ENCODE results near the gene CATSPER3. TPM values are rescaled to one million over a fixed set of nuclear protein-coding genes. Genes with fewer than 3 reads are reported as not detected.

The CATSPER3 gene
- total RNA-seq (2014; rRNA removed; shearing (Covaris generic)): 0.06 TPM in 1 of 2 replicates, not detected in the other

DNA sequence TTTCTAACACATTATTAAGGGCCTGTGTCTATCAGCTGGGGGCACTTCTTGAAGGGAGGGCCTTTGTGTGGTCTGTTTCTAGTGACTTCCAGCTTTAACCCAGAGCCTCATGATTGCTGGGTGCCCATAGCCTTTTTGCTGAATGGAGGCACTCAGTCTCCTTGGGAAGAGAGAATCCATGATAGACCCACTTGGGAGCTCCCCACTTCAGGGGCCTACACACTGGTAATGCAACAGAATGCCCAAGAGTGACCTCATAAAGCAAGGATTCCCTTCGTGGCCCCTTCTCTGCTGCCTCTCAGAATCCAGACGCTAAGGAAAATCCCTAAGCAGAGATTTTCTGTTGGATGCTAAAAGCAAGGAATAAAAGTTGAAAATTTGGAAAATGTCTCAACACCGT lies at the start of gene CATSPER3:
Gene CATSPER3, plus strand, starts transcription at position 301 of the 400 bp plus-strand sequence. Its CDS starts 85 bp downstream, at position 386.
- DNase-seq (ENCODE audit: low read depth): no peak

DNA sequence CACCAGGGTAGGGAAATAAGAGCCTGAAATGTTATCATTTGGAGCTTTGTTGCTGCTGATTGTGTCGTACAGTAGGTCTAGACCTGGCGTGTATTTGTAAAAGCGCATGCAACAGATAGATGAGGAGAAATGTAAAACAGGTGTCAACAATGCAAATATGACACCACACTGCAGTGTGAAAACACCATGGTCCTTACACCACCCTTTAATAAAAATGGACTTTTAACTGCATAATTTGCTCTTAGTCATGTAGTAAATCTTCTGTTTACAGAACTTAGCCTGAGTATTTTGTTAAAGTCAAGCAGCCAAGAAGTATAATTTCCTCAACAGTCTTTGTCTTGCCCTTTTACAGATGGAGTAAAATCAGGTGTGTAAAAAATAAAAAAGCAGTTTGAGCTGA lies 48.8 kb upstream of the CATSPER3 start:
- DNase-seq (ENCODE audit: low read depth): no peak

DNA sequence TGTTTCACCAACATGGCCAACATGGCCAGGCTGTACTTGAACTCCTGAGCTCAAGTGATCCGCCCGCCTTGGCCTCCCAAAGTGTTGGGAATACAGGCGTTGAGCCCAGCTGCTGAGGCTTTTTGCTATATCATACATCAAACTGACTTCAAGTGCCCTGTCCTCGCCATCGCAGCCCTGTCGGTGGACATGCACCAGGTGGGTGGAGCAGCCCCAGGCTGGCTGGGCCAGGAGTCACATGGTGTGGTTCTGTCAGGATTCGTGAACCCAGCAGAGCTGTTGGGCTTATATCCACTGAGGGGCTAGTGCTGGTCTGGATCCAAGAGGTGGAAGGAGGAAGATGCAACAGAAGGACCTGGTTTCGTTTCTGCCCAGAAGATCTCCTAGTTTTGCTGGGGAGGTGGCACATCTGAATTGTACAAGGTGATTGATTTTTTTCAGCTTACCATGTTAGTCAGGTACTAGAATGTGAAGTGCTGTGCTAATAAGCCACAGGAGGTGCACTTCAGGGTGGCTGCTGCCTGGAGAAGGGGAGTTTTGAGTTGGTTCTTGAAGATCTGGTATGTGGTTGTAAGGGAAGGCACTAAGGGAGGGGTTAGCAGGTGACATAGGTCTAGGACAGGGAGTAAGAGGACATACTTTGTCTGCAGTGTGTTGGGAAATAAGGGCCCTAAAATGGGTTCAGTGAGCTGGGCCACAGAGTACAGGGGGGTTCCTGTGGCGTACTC lies 46.7 kb upstream of the CATSPER3 start:
- no peak for DNase-seq (ENCODE audit: low read depth)

DNA sequence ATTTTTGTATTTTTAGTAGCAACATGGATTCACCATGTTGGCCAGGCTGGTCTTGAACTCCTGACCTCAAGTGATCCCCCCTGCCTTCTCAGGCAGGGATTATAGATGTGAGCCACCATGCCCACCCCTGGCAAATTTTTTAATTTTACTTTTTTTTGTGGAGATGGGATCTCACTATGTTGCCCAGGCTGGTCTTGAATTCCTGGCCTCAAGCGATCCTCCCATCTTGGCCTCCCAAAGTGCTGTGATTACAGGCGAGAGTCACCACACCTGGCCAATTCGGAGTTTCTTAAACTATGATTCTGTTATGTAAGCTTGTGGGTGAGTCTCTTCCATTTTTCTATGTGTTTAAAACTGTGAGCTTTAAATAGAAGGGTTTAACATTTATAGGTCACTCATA lies 35.2 kb upstream of the CATSPER3 start:
- DNase-seq (ENCODE audit: low read depth): no peak

DNA sequence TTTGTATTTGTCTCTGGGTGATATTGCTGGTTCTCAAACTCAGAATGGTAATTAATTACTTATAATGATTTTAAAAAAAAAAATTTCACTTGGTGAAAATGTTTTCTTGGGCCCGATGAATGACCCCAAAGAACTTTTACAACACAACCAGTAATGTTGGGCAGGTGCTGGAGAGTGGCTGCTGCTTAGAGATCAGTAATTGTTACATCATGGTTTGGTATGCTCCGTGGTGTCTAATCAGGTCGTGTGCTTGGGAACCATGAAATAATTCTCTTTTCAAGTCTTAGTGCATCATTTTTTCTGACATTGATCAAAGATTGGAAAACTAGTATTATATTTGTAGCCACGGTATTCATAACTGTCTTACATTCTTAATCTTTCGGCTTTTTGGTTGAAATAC lies 33.5 kb upstream of the CATSPER3 start:
- DNase-seq (ENCODE audit: low read depth): no peak

DNA sequence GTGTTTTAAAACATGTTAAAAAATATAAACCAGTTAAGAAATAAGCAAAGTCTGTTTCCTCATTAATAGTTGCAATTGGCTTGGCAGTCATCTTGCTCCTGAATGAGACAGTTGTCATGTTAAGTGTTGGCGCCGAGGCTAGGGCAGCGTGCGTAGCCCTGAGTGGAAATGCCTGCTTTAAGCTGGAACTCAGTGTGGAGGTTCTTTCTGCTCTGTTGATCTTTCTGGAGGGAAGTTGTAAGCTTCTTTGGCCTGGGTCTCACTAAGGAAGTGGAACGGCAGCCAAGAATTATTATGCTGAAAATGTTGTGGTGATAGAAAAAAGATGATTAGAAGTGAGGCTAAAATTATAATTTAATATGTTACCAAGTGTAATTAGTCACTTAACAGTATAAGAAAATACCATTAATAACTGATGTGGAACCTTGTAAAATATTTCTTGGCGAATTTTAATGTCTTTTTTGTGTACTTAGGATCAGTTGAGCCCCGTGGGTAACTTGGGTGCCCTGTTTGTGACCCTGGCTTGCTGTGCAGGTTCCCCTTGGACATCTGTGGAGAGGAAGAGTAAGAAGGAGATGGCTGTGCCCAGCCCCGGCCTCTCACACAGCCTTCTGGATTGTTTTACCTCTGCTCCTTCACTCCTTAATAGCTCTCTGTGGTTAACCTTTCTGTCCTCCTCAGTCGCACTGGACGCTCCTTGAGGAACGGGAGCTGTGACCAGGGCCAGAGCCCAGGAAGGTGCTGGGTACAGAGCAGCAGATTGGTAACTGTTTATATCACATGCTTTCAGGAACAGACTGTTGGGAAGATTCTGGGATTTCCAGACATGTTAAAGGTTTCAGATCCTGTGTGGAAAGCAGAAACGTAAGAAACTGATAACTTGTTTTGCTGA lies 31.8 kb upstream of the CATSPER3 start:
- DNase-seq (ENCODE audit: low read depth): no peak

DNA sequence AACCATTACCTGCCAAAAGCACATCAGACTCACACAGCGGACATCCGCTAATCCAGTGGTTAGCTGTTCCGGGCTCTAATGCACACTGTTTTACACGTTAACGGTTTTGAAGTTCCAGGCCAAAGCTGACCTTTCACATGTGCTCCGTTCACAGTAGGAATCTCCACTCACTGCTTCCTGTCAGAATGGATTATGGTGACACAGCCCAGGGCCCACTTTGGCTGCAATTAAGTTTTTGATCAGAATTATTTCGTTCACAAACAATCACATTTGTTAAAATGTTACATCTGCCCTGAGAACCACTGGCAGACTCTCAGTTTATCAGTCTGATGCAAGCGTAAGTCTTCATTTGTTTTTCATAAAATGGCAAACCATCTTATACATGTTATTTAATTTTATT lies 30.2 kb upstream of the CATSPER3 start:
- no peak for DNase-seq (ENCODE audit: low read depth)

DNA sequence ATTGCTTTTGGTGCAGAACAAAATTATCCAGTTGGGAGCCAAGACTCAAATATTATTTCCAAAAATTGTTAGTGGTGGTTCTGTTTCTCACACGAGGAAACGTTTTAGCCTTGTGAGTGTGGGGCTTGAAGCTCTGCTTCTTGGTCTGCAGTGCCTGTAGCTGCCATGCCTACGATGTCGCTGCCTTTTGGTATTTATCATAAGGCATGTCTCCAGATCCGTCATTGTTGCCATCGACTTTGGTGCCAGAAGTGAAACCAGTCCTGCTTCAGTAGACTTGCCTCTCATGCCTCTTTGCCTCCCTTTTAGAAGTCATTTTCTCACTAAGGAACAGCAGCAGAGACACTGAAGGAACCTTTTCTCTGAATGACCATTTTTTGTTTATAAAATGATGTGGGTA lies 29.7 kb upstream of the CATSPER3 start:
- DNase-seq (ENCODE audit: low read depth): no peak

DNA sequence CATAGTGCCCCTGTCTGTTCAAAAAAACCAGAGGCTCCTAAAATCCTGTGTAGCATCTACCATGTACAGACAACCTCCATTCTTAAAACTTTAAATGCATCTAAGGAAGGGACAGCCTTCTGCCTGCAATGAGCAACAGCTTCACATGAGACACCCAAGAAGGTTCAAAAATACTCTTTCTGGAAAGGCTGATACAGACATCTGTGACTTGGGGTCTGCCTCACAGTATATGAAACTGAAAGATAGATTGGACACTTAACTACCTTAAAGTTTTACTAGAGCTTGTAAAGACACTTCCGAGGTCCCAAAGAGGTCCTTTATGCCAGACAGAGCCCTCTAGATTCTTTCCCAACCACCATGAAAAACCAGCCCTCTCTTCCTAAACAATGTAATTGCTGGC lies 28.2 kb upstream of the CATSPER3 start:
- DNase-seq (ENCODE audit: low read depth): no peak

DNA sequence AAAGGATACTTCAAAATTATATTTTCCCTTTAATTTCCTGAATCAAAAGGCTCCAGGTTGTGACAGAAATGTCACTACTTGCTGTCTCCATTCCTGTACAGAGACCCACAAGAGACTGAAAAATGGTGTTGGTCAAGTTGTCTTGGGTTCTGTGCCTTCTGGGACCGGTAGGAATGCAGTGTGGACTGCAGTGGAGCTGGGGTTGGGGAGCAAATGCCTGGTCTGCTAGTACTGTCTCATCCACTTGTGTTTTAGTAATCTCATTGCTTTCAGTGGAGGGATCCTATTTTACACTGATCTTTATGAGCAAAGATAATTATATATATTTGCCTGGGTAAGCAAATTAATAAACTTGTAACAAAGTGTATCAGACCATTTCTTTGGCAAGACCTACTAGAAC lies 24.2 kb upstream of the CATSPER3 start:
- no peak for DNase-seq (ENCODE audit: low read depth)

DNA sequence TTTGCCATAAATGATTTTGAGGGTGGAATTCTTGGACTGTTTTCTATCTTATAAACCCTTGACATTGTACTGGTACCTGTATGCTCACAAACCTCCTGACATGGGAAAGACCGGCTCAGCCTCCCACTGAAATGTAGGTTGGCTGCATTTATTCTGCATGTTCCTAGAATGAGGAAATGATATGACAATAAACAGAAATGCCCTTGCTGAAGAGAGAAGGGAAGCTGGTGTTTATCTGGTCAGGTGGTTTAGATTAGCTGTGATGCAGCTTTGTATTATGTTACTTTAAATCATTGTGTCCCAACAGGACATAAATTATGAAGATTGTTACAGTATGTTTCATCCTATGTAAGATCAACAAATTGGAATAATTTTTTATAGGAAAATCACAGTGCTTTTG lies 23.1 kb upstream of the CATSPER3 start:
- no peak for DNase-seq (ENCODE audit: low read depth)

DNA sequence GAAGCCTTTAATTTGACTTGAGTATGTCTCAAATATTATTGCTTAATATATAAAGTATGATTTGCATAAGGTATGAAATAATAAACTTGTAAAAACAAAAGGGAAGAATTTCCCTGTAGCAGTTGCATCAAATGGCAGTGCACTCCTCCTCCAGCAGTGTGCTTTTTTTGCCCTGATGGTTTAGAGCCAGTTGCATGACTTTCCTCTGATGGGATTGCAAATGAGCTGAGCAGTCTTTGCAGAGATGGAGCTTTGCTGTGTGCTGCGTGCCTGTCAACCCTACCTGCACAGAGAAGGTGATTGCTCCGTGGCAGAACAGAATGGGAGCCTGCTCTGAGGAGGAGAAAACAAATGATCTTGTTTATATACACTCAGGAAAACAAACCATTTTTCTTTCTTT lies 22.7 kb upstream of the CATSPER3 start:
- no peak for DNase-seq (ENCODE audit: low read depth)

DNA sequence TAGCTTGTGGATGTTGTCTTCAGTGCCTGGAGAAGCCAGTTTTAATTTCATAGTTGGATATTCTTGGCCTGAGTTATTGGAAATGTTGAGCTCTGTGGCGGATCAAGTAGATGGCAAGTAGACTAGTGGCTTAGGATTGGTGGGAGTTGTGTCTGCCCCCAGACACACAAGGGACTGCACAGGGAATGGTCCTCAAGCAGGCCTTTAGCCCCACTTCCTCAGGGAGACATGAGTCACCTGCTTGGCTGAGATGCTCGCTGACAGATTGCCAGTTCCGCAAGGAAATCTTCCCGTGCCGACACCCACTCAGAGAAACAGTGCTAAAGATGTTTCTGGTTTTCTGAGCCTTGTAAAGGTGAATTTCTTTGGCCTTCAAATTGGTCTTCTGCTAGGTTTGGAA lies 18.8 kb upstream of the CATSPER3 start:
- DNase-seq (ENCODE audit: low read depth): peak; percentile 65

DNA sequence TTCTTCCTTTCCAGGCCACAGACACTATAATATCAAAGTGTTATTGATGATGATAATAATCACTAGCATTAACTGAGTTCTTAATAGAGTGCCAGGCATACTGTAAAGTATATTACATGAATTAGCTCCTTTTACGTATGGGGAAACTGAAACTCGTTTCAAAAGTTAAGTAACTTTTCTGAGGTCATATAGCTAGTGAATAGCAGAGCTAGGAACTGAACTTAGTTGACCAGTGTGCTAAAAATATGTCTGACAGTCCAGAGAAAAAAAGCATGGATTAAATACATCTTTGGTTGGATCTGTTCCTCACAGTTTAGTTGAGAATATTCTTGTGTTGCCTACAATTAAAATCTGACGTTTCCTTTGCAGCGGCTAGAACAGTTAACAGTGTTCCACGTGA lies 18.4 kb upstream of the CATSPER3 start:
- no peak for DNase-seq (ENCODE audit: low read depth)

DNA sequence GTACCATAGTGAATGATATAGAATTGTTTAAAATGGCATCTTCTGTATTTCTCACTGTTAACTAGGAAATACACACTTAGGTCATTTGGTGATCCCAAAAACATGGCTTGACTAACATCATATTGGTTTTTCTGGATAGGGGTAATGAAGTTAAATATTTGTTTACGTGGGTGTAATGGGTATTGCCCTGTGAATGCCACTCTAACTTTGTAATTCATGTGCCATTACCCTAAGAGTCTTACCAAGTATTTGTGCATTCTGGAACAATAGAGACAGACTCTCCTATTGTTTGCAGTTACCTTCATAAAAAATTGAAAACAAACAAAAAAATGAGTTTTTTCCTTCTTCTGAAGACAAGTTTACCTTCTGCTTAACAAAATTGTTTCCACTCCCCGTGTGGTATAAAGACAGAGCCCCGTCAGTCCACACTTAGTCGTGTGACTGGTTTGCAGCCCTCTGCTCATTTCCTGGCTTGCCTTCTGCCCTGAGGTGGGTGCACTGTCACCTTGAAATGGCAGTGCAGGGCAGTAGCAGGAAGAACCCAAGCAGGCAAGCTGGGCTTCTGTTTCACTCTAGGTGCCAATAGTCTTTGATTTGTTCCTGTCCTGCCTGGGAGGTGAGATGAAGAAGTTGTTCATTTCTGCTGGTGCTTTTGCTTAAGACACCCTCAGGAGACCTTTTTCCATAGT lies 9.6 kb upstream of the CATSPER3 start:
- DNase-seq (ENCODE audit: low read depth): no peak

DNA sequence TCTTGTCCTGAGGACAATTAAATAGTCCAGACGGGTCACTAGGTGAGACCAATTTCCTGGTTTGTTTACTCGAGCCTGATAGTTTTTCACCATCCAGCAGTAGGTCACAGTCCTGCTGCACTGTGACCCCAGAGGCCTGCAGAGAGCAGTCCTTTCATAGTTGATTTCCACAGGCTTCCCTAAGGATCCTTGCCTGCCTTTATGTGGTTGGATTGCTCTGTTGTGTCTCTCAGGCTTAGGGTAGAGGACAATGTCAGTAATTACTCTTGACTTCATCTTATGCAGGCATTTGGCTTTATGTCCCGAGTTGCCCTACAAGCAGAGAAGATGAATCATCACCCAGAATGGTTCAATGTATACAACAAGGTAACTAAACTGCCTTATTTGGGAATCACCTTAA lies 9.0 kb upstream of the CATSPER3 start:
- DNase-seq (ENCODE audit: low read depth): no peak

DNA sequence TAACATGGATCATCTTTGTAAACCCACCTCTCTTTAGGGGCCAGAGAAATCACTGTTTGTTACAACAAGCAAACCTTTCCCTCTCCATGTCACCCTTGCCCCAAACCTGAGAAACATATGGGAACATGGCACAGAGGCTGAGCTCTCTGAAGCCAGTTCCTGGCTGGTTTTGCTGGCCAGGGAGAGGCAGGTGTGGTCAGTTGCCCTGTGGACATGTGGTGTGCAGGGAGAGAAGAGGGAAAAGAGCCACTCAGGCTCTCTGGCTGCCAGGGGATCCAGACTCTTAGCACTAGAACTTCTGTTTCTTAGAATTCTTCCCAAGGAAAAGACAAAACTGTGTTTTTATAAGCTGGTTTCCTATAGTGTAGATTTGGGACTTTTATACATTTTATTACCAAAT lies 4.6 kb upstream of the CATSPER3 start:
- DNase-seq (ENCODE audit: low read depth): no peak

DNA sequence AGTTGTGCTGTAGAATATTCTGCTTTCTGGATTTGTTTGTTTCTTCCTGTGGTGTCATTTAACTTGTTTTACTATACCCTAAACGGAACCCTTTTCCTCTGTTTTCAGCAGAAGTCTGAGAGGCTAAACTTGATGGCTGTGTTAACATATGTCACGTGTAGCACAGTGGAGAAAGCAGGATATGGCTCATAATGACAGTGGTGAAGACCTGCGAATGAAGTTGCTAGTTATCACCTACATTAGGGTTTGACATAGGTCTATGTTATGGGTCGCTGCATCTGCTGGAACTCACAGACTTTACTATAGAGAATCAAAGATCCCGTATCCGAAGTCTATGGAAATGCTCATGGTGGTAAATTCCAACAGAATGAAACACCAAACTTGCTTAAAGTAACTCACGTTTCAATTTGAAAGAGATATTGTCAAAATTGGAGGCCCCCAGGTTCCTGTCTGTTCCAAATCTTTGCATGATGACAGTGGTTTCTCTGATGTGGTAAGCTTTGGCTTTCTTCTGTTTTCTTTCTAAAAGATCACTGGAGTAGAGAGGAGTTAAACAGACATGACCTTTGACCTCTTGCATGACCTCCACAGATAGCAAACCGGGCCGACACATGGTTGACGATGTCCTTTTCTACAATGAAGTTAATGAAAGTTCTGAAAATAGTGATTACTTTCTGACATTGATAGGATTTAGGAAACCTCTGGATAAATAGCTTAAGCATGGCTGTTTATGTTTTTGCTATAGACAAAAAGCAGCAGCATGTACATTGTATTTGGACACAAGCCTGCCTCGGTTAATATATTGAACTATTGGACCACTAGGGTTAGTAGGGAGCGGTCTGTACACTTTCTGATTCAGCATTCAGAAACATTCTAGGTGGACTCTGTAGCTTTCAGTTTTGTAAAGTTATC lies 3.1 kb upstream of the CATSPER3 start:
- DNase-seq (ENCODE audit: low read depth): no peak

DNA sequence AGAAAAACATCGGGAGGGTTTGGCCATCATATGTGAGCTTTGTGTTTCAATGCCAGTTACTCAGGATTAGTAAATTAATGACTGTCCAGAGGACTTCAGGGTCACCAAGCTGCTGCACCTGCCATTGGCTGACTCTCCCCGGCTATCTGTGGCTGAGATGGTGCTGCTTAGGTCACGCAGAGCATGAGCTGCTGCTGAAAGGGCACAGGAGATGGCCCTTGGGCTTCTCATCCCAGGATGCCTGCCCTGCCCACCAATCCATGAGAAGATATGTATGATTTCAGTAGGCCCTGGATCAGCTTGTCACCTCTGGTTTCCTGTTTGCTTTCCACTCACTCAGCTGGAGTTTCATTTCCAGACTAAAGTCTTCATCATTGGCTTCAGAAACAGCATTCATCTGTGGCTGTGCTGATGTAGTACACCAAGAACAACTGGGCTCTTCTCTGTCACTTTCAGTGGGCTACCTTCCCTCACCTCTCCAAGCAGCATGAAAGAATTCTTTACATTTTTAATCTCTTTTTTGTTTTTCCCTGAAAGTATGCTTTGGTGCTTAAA lies 2.4 kb upstream of the CATSPER3 start:
- no peak for DNase-seq (ENCODE audit: low read depth)

DNA sequence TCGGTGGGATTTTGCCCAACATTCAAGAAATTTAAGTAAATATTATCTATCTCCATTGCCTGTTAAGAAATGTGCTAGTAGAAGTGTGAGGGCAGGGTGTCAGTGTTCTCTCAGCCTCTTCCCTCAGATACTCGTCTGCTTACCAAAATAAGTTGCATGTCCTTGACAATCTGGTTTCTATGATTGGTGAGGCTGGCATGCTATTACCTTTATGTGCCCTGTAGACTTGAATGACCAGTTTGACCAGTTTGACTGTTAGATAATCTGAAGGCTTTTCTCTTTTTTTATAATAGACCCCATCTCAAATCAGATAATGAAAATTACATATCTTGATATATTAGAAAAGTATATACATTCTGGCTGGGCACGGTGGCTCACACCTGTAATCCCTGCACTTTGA lies 348 bp downstream of the CATSPER3 start:
- no peak for DNase-seq (ENCODE audit: low read depth)

DNA sequence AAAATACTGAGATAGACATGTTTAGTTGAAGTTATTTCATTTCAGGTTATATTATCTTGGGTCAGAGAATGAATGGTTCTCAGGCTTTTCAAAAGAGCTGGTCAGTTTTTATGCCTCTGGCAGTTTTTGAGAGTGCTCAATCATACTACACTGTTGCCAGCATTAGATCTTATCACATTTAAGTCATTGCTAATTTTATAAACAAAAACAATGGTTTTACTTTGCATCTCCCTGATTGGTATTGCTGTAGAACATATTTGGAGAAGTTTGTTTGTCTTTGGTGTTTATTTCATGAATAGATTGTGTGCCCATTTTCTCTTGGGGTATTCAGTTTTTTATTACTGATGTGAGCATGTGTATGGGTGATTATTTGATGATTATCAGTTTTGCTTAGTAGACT lies 1.5 kb downstream of the CATSPER3 start:
- DNase-seq (ENCODE audit: low read depth): no peak

Data from Daoy (cell line).